Liver (tissue), 9 donors: ENCODE measurements around the gene CDCA5. TPM values are rescaled to one million over a fixed set of nuclear protein-coding genes. Genes with fewer than 3 reads are reported as not detected.

ENCODE experiments used
- DNase-seq: peaks from one replicate; pipeline ENCODE4 v3.0.0-alpha.2; 2017; ENCODE audit warnings: low spot score
- H3K27ac ChIP-seq, 2 donors: one replicate each; pipeline ENCODE4 v1.7.0; 2013; ENCODE audit warnings: inconsistent platforms in 2 of 2, low read length in 2 of 2, control low read depth in 1 of 2, low read depth in 1 of 2, mild to moderate bottlenecking in 1 of 2
- H3K27me3 ChIP-seq, 4 donors: one replicate each; pipeline versions ENCODE4 v1.6.1 to v1.7.0; 2013; ENCODE audit warnings: low read length in 3 of 4, inconsistent platforms in 1 of 4, mild to moderate bottlenecking in 1 of 4, moderate library complexity in 1 of 4; ENCODE audit not compliant: control insufficient read depth in 4 of 4, insufficient read depth in 4 of 4
- H3K36me3 ChIP-seq, 4 donors: one replicate each; pipeline versions ENCODE4 v1.6.1 to v1.7.0; 2013; ENCODE audit warnings: low read length in 3 of 4, mild to moderate bottlenecking in 3 of 4, low read depth in 1 of 4, moderate library complexity in 1 of 4; ENCODE audit not compliant: control insufficient read depth in 4 of 4, insufficient read depth in 3 of 4
- H3K4me1 ChIP-seq, 4 donors: one replicate each; pipeline versions ENCODE4 v1.6.1 to v1.7.0; 2013; ENCODE audit warnings: low read length in 3 of 4, mild to moderate bottlenecking in 3 of 4, moderate library complexity in 1 of 4; ENCODE audit not compliant: control insufficient read depth in 4 of 4, insufficient read depth in 4 of 4
- H3K4me3 ChIP-seq, 3 donors: one replicate each; pipeline versions ENCODE4 v1.6.1 to v1.7.0; 2013; ENCODE audit warnings: low read length in 3 of 3, control low read depth in 1 of 3, low read depth in 1 of 3, mild to moderate bottlenecking in 1 of 3
- H3K9ac ChIP-seq, 2 donors: one replicate each; pipeline ENCODE4 v1.7.0; 2013; ENCODE audit warnings: low read length in 2 of 2, mild to moderate bottlenecking in 2 of 2, moderate library complexity in 2 of 2, control low read depth in 1 of 2, low read depth in 1 of 2
- H3K9me3 ChIP-seq, 4 donors: one replicate each; pipeline versions ENCODE4 v1.6.1 to v1.7.0; 2013; ENCODE audit warnings: low read length in 3 of 4; ENCODE audit not compliant: control insufficient read depth in 4 of 4
- ATF3 ChIP-seq: IDR thresholded peaks from 2 replicates; pipeline ENCODE4 v1.6.1; 2016; ENCODE audit warnings: antibody characterized with exemption
- CTCF ChIP-seq: fragments of 150-350 bp; IDR thresholded peaks from 2 replicates; pipeline ENCODE4 v1.5.1; 2017; ENCODE audit warnings: improper control_type of control experiment, low read depth, low read length; ENCODE audit not compliant: missing input control
- EGR1 ChIP-seq, 2 donors: IDR thresholded peaks; 2 replicates each; pipeline ENCODE4 v1.6.1; 2016 to 2018; ENCODE audit warnings: antibody characterized with exemption in 2 of 2, low read depth in 2 of 2
- FOXA1 ChIP-seq: IDR thresholded peaks from 2 replicates; pipeline ENCODE4 v1.6.1; 2016; ENCODE audit warnings: antibody characterized with exemption
- FOXA2 ChIP-seq: IDR thresholded peaks from 2 replicates; pipeline ENCODE4 v1.6.1; 2016; ENCODE audit warnings: antibody characterized with exemption
- GABPA ChIP-seq, 2 donors: IDR thresholded peaks in 1 of 2; conservative IDR thresholded peaks in 1 of 2; 2 replicates each; pipeline ENCODE4 v1.6.1; 2016; ENCODE audit warnings: antibody characterized with exemption in 2 of 2, mild to moderate bottlenecking in 1 of 2, moderate library complexity in 1 of 2
- HNF4A ChIP-seq, 2 donors: conservative IDR thresholded peaks; 2 replicates each; pipeline ENCODE4 v1.6.1; 2016; ENCODE audit warnings: antibody characterized with exemption in 2 of 2, mild to moderate bottlenecking in 2 of 2
- HNF4G ChIP-seq: IDR thresholded peaks from 2 replicates; pipeline ENCODE4 v1.6.1; 2016; ENCODE audit warnings: antibody characterized with exemption
- JUND ChIP-seq, 2 donors: IDR thresholded peaks; 2 replicates each; pipeline ENCODE4 v1.6.1; 2016; ENCODE audit warnings: antibody characterized with exemption in 2 of 2
- MAX ChIP-seq: IDR thresholded peaks from 2 replicates; pipeline ENCODE4 v1.6.1; 2016; ENCODE audit warnings: antibody characterized with exemption
- NR2F2 ChIP-seq: IDR thresholded peaks from 2 replicates; pipeline ENCODE4 v1.6.1; 2016; ENCODE audit warnings: antibody characterized with exemption
- RAD21 ChIP-seq, 2 donors: IDR thresholded peaks; 2 replicates each; pipeline ENCODE4 v1.6.1; 2016; ENCODE audit warnings: antibody characterized with exemption in 2 of 2, mild to moderate bottlenecking in 2 of 2
- REST ChIP-seq: IDR thresholded peaks from 2 replicates; pipeline ENCODE4 v1.6.1; 2016; ENCODE audit warnings: antibody characterized with exemption, mild to moderate bottlenecking
- RXRA ChIP-seq, 2 donors: IDR thresholded peaks; 2 replicates each; pipeline ENCODE4 v1.6.1; 2017 to 2018; ENCODE audit warnings: antibody characterized with exemption in 2 of 2, mild to moderate bottlenecking in 1 of 2
- SP1 ChIP-seq: IDR thresholded peaks from 2 replicates; pipeline ENCODE4 v1.6.1; 2018; ENCODE audit warnings: antibody characterized with exemption, mild to moderate bottlenecking
- TAF1 ChIP-seq: conservative IDR thresholded peaks from 2 replicates; pipeline ENCODE4 v1.6.1; 2016; ENCODE audit warnings: antibody characterized with exemption, mild to moderate bottlenecking
- YY1 ChIP-seq: IDR thresholded peaks from 2 replicates; pipeline ENCODE4 v1.6.1; 2016; ENCODE audit warnings: antibody characterized with exemption, mild to moderate bottlenecking
- ZBTB33 ChIP-seq: IDR thresholded peaks from 2 replicates; pipeline ENCODE4 v1.6.1; 2016; ENCODE audit warnings: antibody characterized with exemption
- whole genome bisulfite sequencing: extraction: QIAGEN DNeasy Blood & Tissue Kit; methylation state at CpG from one replicate; pipeline ENCODE4 v1.1.7; 2013; 5-methylcytosine and 5-hydroxymethylcytosine counted together
- polyA plus RNA-seq, 2 donors: library from polyadenylated mRNA; stranded (reverse) in 1 of 2; unstranded in 1 of 2; fragments of 200-250 nt in 1 of 2; fragments of >200 nt in 1 of 2; fragmentation: Nextera tagmentation in 1 of 2; extraction: Ambion mirVana in 1 of 2; gene quantifications; one replicate each; pipeline versions ENCODE4 v1.2.1 to v1.2.3, GENCODE V29; 2013 to 2015
- total RNA-seq, 2 donors: library from RNA; depleted of rRNA; stranded (reverse); fragments of >200 nt; gene quantifications; one replicate each; pipeline ENCODE4 v1.2.3, GENCODE V29; 2014
- donor health status: healthy.
- donor health status: healthy.
- donor health status: healthy.
- donor health status: healthy.
- donor health status: healthy.

Gene CDCA5
- total and polyA plus RNA-seq, 4 donors: 0.17 to 12.0 (median 1.7) TPM

GRCh38 chr11:65059523-65059922, 24.3 kb downstream of the CDCA5 start:
- Histone ChIP-seq H3K27me3 (no peaks in the 10 kb centered on the region), H3K9ac (no peak overlapping the region), H3K36me3 (no peaks in the 10 kb centered on the region), H3K27ac (no peak overlapping the region), H3K4me1 (peaks cover 0 to 4% (median 1%) of the 10 kb centered on the region in 4 donors), H3K4me3 (no peak overlapping the region), H3K9me3 (no peaks in the 10 kb centered on the region)
- no peak for DNase-seq
- TF ChIP-seq YY1: no peak
- no peak for TF ChIP-seq MAX
- no peak for TF ChIP-seq GABPA (IDR thresholded peaks at IDR 0.05 in 1 of 2, conservative IDR thresholded peaks at IDR 0.05 in 1 of 2)
- no peak for TF ChIP-seq ZBTB33
- no peak for TF ChIP-seq HNF4A (conservative IDR thresholded peaks at IDR 0.05)
- TF ChIP-seq FOXA2: no peak
- no peak for TF ChIP-seq NR2F2
- no peak for TF ChIP-seq FOXA1
- no peak for TF ChIP-seq EGR1 (IDR thresholded peaks at IDR 0.05; ENCODE audit: low read depth in 2 of 2)
- no peak for TF ChIP-seq CTCF
- no peak for TF ChIP-seq TAF1
- no peak for TF ChIP-seq HNF4G
- TF ChIP-seq JUND (IDR thresholded peaks at IDR 0.05): no peak
- no peak for TF ChIP-seq RXRA (IDR thresholded peaks at IDR 0.05)
- TF ChIP-seq ATF3: no peak
- TF ChIP-seq REST: no peak
- TF ChIP-seq RAD21 (IDR thresholded peaks at IDR 0.05): no peak
- no peak for TF ChIP-seq SP1
- WGBS: 91% methylated on average over 3 of the region's 3 CpGs
